ENCODE results near the gene LRRC27.

Gene LRRC27

GRCh38 chr10:132373241-132373955 is 41.4 kb downstream of the LRRC27 start:
- no peak for DNase-seq (ENCODE audit: low read depth in 1 of 2, low spot score in 1 of 2)
- no peak overlapping the region for H3K4me3 ChIP-seq (replicated peaks; ENCODE audit: insufficient read depth, low read length)
- H3K27me3 ChIP-seq (ENCODE audit: insufficient read depth, poor library complexity, severe bottlenecking), result no peaks in the 10 kb centered on the region
- TF ChIP-seq POLR2AphosphoS5 (IDR thresholded peaks at IDR 0.05; ENCODE audit: low read depth) (no peak), REST (IDR thresholded peaks at IDR 0.05; ENCODE audit: insufficient replicate concordance, low read depth) (no peak), SPI1 (IDR thresholded peaks at IDR 0.05; ENCODE audit: borderline replicate concordance, low read depth) (no peak), CTCF (IDR thresholded peaks at IDR 0.05; ENCODE audit: insufficient read depth, low read length) (no peak), GABPA (IDR thresholded peaks at IDR 0.05; ENCODE audit: low read depth) (no peak)
- H3K27ac ChIP-seq (replicated peaks), result no peak overlapping the region

- TF ChIP-seq CTCF (IDR thresholded peaks at IDR 0.05; ENCODE audit: insufficient read depth, low read length) (no peak), REST (IDR thresholded peaks at IDR 0.05; ENCODE audit: insufficient replicate concordance, low read depth) (no peak), SPI1 (IDR thresholded peaks at IDR 0.05; ENCODE audit: borderline replicate concordance, low read depth) (no peak), POLR2AphosphoS5 (IDR thresholded peaks at IDR 0.05; ENCODE audit: low read depth) (no peak), GABPA (IDR thresholded peaks at IDR 0.05; ENCODE audit: low read depth) (no peak)
- no peak overlapping the region for H3K4me3 ChIP-seq (replicated peaks; ENCODE audit: insufficient read depth, low read length)
- no peak for DNase-seq (ENCODE audit: low read depth in 1 of 2, low spot score in 1 of 2)
- H3K27ac ChIP-seq (replicated peaks), result no peak overlapping the region
- no peaks in the 10 kb centered on the region for H3K27me3 ChIP-seq (ENCODE audit: insufficient read depth, poor library complexity, severe bottlenecking)
These were observed 42.2 kb downstream of the LRRC27 start for GRCh38 chr10:132374176-132374575.

- no peak for DNase-seq (ENCODE audit: low read depth in 1 of 2, low spot score in 1 of 2)
- no peak overlapping the region for H3K27ac ChIP-seq (replicated peaks)
- TF ChIP-seq SPI1 (IDR thresholded peaks at IDR 0.05; ENCODE audit: borderline replicate concordance, low read depth) (no peak), REST (IDR thresholded peaks at IDR 0.05; ENCODE audit: insufficient replicate concordance, low read depth) (no peak), CTCF (IDR thresholded peaks at IDR 0.05; ENCODE audit: insufficient read depth, low read length) (no peak), GABPA (IDR thresholded peaks at IDR 0.05; ENCODE audit: low read depth) (no peak), POLR2AphosphoS5 (IDR thresholded peaks at IDR 0.05; ENCODE audit: low read depth) (no peak)
- no peaks in the 10 kb centered on the region for H3K27me3 ChIP-seq (ENCODE audit: insufficient read depth, poor library complexity, severe bottlenecking)
- H3K4me3 ChIP-seq (replicated peaks; ENCODE audit: insufficient read depth, low read length), result no peak overlapping the region
These were observed 42.6 kb downstream of the LRRC27 start for GRCh38 chr10:132374612-132375011.

Measured in HL-60 (cell line).